GM12878 (cell line): ENCODE results near the gene PHF23. TPM values are rescaled to one million over a fixed set of nuclear protein-coding genes. Genes with fewer than 3 reads are reported as not detected.

ENCODE experiments used
- ATAC-seq: fragments of 200-7000 bp; cut with Tn5 transposase; 3 replicates; pipeline ENCODE4 v1.9.1; 2020; ENCODE audit warnings: mild to moderate bottlenecking, moderate library complexity
- BruUV-seq: library from RNA; stranded (reverse); fragments of 400-500 nt; replicated peaks from 2 replicates; lab custom pipeline; 2021; lab: Mats Ljungman, UMichigan
- CTCF ChIA-PET: fragments of 300-600 bp; sonication (Branson Sonifier 250); formaldehyde crosslinking; extraction: SDS; loops from one replicate; lab custom pipeline; 2021; ENCODE audit warnings: inconsistent platforms; lab: Yijun Ruan, JAX
- POLR2A ChIA-PET: fragments of 350-600 bp; formaldehyde crosslinking; extraction: SDS; loops from one replicate; lab custom pipeline; 2021; ENCODE audit warnings: inconsistent platforms; lab: Charles Lee
- RAD21 ChIA-PET: fragments of 300-600 bp; sonication (Branson Sonifier 250); formaldehyde crosslinking; loops from one replicate; lab custom pipeline; 2023; ENCODE audit warnings: antibody characterized with exemption; ENCODE audit not compliant: unreplicated experiment; lab: Charles Lee
- SMC1A ChIA-PET: fragments of 300-600 bp; sonication (Branson Sonifier 250); formaldehyde crosslinking; loops from one replicate; lab custom pipeline; 2023; ENCODE audit not compliant: unreplicated experiment, uncharacterized antibody; lab: Charles Lee
- DNase-seq: peaks from one replicate; pipeline ENCODE4 v3.0.0-alpha.2; 2011; ENCODE audit warnings: low read depth, low spot score
- FAIRE-seq: peaks from 3 replicates; lab custom pipeline; 2011; peaks lifted over from hg19 to GRCh38; lab: Jason Lieb, UNC
- H2AFZ ChIP-seq: 2 replicates; pipeline ENCODE4 v1.6.0; 2011; ENCODE audit warnings: low read depth, low read length, control low read depth; ENCODE audit not compliant: control insufficient read depth
- H3K27ac ChIP-seq: 2 replicates; pipeline ENCODE4 v1.5.1; 2011; ENCODE audit warnings: control low read depth; ENCODE audit not compliant: control insufficient read depth, insufficient read depth
- H3K27me3 ChIP-seq, 2 experiments: replicated peaks in 1 of 2; 2 replicates each; pipeline versions ENCODE4 v1.6.0 to v1.6.1; 2011; ENCODE audit warnings: low read length in 1 of 2; ENCODE audit not compliant: control insufficient read depth in 2 of 2, insufficient read depth in 2 of 2
- H3K36me3 ChIP-seq, 2 experiments: 2 replicates each; pipeline ENCODE4 v1.5.1; 2011; ENCODE audit warnings: low read length in 1 of 2; ENCODE audit not compliant: control insufficient read depth in 2 of 2, insufficient read depth in 2 of 2
- H3K4me1 ChIP-seq: 2 replicates; pipeline ENCODE4 v1.6.1; 2011; ENCODE audit warnings: mild to moderate bottlenecking, low read length, moderate library complexity, mixed read lengths; ENCODE audit not compliant: control insufficient read depth, insufficient read depth
- H3K4me2 ChIP-seq: 2 replicates; pipeline ENCODE4 v1.6.0; 2011; ENCODE audit warnings: control low read depth; ENCODE audit not compliant: control insufficient read depth, insufficient read depth
- H3K4me3 ChIP-seq: fragments of 200-600 bp; sonication (generic); 2 replicates; pipeline ENCODE4 v1.5.1; 2016
- H3K79me2 ChIP-seq: 2 replicates; pipeline ENCODE4 v1.6.0; 2011; ENCODE audit warnings: low read length; ENCODE audit not compliant: control insufficient read depth, insufficient read depth
- H3K9ac ChIP-seq: 2 replicates; pipeline ENCODE4 v1.8.0; 2011; ENCODE audit warnings: low read length, control low read depth, mixed read lengths; ENCODE audit not compliant: control insufficient read depth, insufficient read depth
- H3K9me3 ChIP-seq: replicated peaks from 3 replicates; pipeline ENCODE4 v1.5.1; 2011; ENCODE audit warnings: mild to moderate bottlenecking, low read length; ENCODE audit not compliant: control insufficient read depth, insufficient read depth
- H4K20me1 ChIP-seq: 2 replicates; pipeline ENCODE4 v1.6.0; 2011; ENCODE audit not compliant: control insufficient read depth, insufficient read depth
- BMI1 ChIP-seq: fragments of 450-650 bp; IDR thresholded peaks from 2 replicates; pipeline ENCODE4 v1.6.1; 2016; ENCODE audit warnings: mild to moderate bottlenecking, moderate library complexity, borderline replicate concordance
- BRCA1 ChIP-seq: IDR thresholded peaks from 2 replicates; pipeline ENCODE4 v1.6.1; 2011; ENCODE audit warnings: low read depth, low read length, improper control_type of control experiment
- FOXK2 ChIP-seq: fragments of 450-650 bp; IDR thresholded peaks from 2 replicates; pipeline ENCODE4 v1.6.1; 2017; ENCODE audit warnings: mild to moderate bottlenecking, moderate library complexity
- HCFC1 ChIP-seq: fragments of 150-350 bp; IDR thresholded peaks from 2 replicates; pipeline ENCODE4 v1.6.1; 2014; ENCODE audit warnings: low read length
- IKZF2 ChIP-seq, 2 experiments: fragments of 450-650 bp; IDR thresholded peaks; 2 replicates each; pipeline ENCODE4 v1.6.1; 2017; ENCODE audit warnings: mild to moderate bottlenecking in 2 of 2, moderate library complexity in 2 of 2
- JUNB ChIP-seq: IDR thresholded peaks from 2 replicates; pipeline ENCODE4 v1.6.1; 2016; ENCODE audit warnings: antibody characterized with exemption, mild to moderate bottlenecking
- KDM1A ChIP-seq: fragments of 200-600 bp; sonication (generic); IDR thresholded peaks from 2 replicates; pipeline ENCODE4 v1.6.1; 2016; ENCODE audit warnings: borderline replicate concordance
- KLF5 ChIP-seq: fragments of 450-650 bp; IDR thresholded peaks from 2 replicates; pipeline ENCODE4 v1.6.1; 2014; ENCODE audit warnings: mild to moderate bottlenecking; ENCODE audit not compliant: partially characterized antibody
- MTA2 ChIP-seq: fragments of 450-650 bp; IDR thresholded peaks from 2 replicates; pipeline ENCODE4 v1.6.1; 2016; ENCODE audit warnings: low read depth, mild to moderate bottlenecking, moderate library complexity
- POU2F2 ChIP-seq: IDR thresholded peaks from 3 replicates; pipeline ENCODE4 v1.6.1; 2011; ENCODE audit warnings: low read depth, mild to moderate bottlenecking, low read length, borderline replicate concordance
- RCOR1 ChIP-seq: conservative IDR thresholded peaks from 2 replicates; pipeline ENCODE4 v1.6.1; 2012; ENCODE audit warnings: low read depth, low read length, improper control_type of control experiment
- SIX5 ChIP-seq: IDR thresholded peaks from 2 replicates; pipeline ENCODE4 v1.6.1; 2011; ENCODE audit warnings: mild to moderate bottlenecking, low read depth, low read length, moderate library complexity; ENCODE audit not compliant: severe bottlenecking
- SMC3 ChIP-seq: IDR thresholded peaks from 2 replicates; pipeline ENCODE4 v1.6.1; 2011; ENCODE audit warnings: low read length, improper control_type of control experiment, borderline replicate concordance
- STAT1 ChIP-seq: fragments of 450-650 bp; conservative IDR thresholded peaks from 2 replicates; pipeline ENCODE4 v1.6.1; 2014; ENCODE audit warnings: antibody characterized with exemption, mild to moderate bottlenecking
- STAT3 ChIP-seq: IDR thresholded peaks from 2 replicates; pipeline ENCODE4 v1.6.1; 2011; ENCODE audit warnings: low read depth, low read length, improper control_type of control experiment
- TARDBP ChIP-seq: IDR thresholded peaks from 2 replicates; pipeline ENCODE4 v1.6.1; 2016; ENCODE audit warnings: borderline replicate concordance
- USF1 ChIP-seq: IDR thresholded peaks from 2 replicates; pipeline ENCODE4 v1.6.1; 2011; ENCODE audit warnings: borderline replicate concordance, low read depth, mild to moderate bottlenecking, moderate library complexity, mixed read lengths, low read length; ENCODE audit not compliant: insufficient read depth; ENCODE audit errors: extremely low read length
- ZNF24 ChIP-seq: fragments of 450-650 bp; IDR thresholded peaks from 2 replicates; pipeline ENCODE4 v1.6.1; 2017; ENCODE audit warnings: antibody characterized with exemption, mild to moderate bottlenecking
- ZNF274 ChIP-seq: IDR thresholded peaks from one replicate; pipeline ENCODE4 v1.8.0; 2011; ENCODE audit not compliant: insufficient read length, insufficient read depth
- WGBS: methylation state at CpG from one replicate; pipeline ENCODE4 v1.1.6; 2016; ENCODE audit warnings: low lambda C conversion rate; ENCODE audit not compliant: insufficient replicate concordance, insufficient coverage; ENCODE audit errors: missing lambda C conversion rate; 5-methylcytosine and 5-hydroxymethylcytosine counted together
- in situ Hi-C: fragments of 300-500 bp; cut with MboI; formaldehyde crosslinking; loops from 9 replicates; pipeline ENCODE4 v1.14.3; 2018; ENCODE audit warnings: mixed read lengths
- intact Hi-C: fragments of 100-400 bp; cut with micrococcal nuclease; formaldehyde crosslinking; loops from one replicate; pipeline ENCODE4 v1.14.2; 2022; ENCODE audit not compliant: unreplicated experiment
- polyA plus RNA-seq, 11 experiments: library from polyadenylated mRNA; depleted of rRNA in 4 of 11; unstranded in 6 of 11; stranded (reverse) in 5 of 11; fragments of >200 nt; fragmentation: Nextera tagmentation in 4 of 11; fragmentation: Illumina TruSeq in 1 of 11; extraction: Ambion mirVana in 4 of 11; extraction: Trizol in 1 of 11; gene quantifications; 1 replicate in 1 of 11; 2 replicates in 10 of 11; pipeline versions ENCODE4 v1.2.1 to v1.2.3, GENCODE V29; 2011 to 2016; ENCODE audit warnings: inconsistent platforms in 2 of 11, missing spikeins in 2 of 11, low read depth in 1 of 11
- total RNA-seq, 4 experiments: library from RNA; depleted of rRNA in 3 of 4; stranded (reverse); fragments of >200 nt in 3 of 4; fragmentation: Illumina TruSeq in 1 of 4; extraction: Trizol in 1 of 4; gene quantifications; 2 replicates each; pipeline versions ENCODE4 v1.2.1 to v1.2.3, GENCODE V29; 2013 to 2021

Gene PHF23
- total and polyA plus RNA-seq, 10 of the 15 experiments (the other 5 are each of a cell fraction or from before 2014, with no cell fraction given): 8.2 to 84.8 (median 32.6) TPM

- TF ChIP-seq FOXK2: no peak
- TF ChIP-seq STAT1: no peak
- no peak for TF ChIP-seq HCFC1
- TF ChIP-seq BMI1: no peak
- TF ChIP-seq POU2F2: no peak
- TF ChIP-seq ZNF274: no peak
- TF ChIP-seq, all 136 proteins: peak for 0
Observed at GRCh38 chr17:7228920-7229319, 10.3 kb downstream of the PHF23 start (continued).

- no peak overlapping the region for H3K27ac ChIP-seq
- DNase-seq (no peak), ATAC-seq (no peak), FAIRE-seq (no peak)
- no peaks in the 10 kb centered on the region for H3K9me3 ChIP-seq
- H3K36me3 ChIP-seq: peaks cover 27 to 31% of the 10 kb centered on the region in 2 experiments
- H3K4me2 ChIP-seq: no peak overlapping the region
- no TSS peak for BruUV-seq
- POLR2A ChIA-PET: no interaction called here
- in situ Hi-C loops (no loop called here), intact Hi-C loops (no loop called here)
- 98% methylated on average over 31 of the region's 31 CpGs for WGBS
- H3K4me3 ChIP-seq: no peak overlapping the region
- SMC1A ChIA-PET: no interaction called here
- H3K27me3 ChIP-seq: no peaks in the 10 kb centered on the region
- peaks cover 5% of the 10 kb centered on the region for H3K79me2 ChIP-seq
- no peak overlapping the region for H3K9ac ChIP-seq
- H2AFZ ChIP-seq: no peak overlapping the region
- CTCF ChIA-PET: no interaction called here
- RAD21 ChIA-PET: no interaction called here
- no peaks in the 10 kb centered on the region; the same call in 1 of the 2 replicates for H3K4me1 ChIP-seq
- TF ChIP-seq BRCA1 (no peak), STAT3 (no peak), JUNB (no peak), KLF5 (no peak), IKZF2 (IDR thresholded peaks at IDR 0.05) (no peak), SIX5 (no peak), MTA2 (no peak), SMC3 (no peak), FOXK2 (no peak), ZNF24 (no peak), POU2F2 (no peak), KDM1A (no peak), TARDBP (no peak), USF1 (no peak), RCOR1 (no peak)
- H4K20me1 ChIP-seq: no peaks in the 10 kb centered on the region
Observed at GRCh38 chr17:7226721-7227710, 12.2 kb downstream of the PHF23 start.
